Choroid plexus epithelial cell (primary cell): ENCODE results near the gene SLC23A2.
A peak's percentile ranks its signal among the peaks of the same experiment; 100 is the strongest.

Experiments
- DNase-seq: peaks from one replicate; pipeline ENCODE4 v3.0.0-alpha.2; 2010; ENCODE audit warnings: low read depth
- H3K4me3 ChIP-seq: 2 replicates; pipeline ENCODE4 v1.5.1; 2011; ENCODE audit warnings: low read depth, mild to moderate bottlenecking, control low read depth, low read length, moderate library complexity
- CTCF ChIP-seq: conservative IDR thresholded peaks from 2 replicates; pipeline ENCODE4 v1.5.1; 2011; ENCODE audit warnings: low read depth, mild to moderate bottlenecking, control low read depth, inconsistent platforms, low read length, moderate library complexity

Gene SLC23A2

GRCh38 chr20:4920655-4921054, 80.7 kb downstream of the SLC23A2 start:
- TF ChIP-seq CTCF, result no peak
- no peak for DNase-seq
- no peak overlapping the region for H3K4me3 ChIP-seq

- no peak overlapping the region for H3K4me3 ChIP-seq
- no peak for DNase-seq
- no peak for TF ChIP-seq CTCF
These were observed 81.2 kb downstream of the SLC23A2 start for GRCh38 chr20:4920131-4920530.

- TF ChIP-seq CTCF, result no peak
- DNase-seq, result no peak
- no peak overlapping the region for H3K4me3 ChIP-seq
These were observed 82.1 kb downstream of the SLC23A2 start for GRCh38 chr20:4919047-4919704.

- TF ChIP-seq CTCF, result no peak
- H3K4me3 ChIP-seq, result no peak overlapping the region
These were observed 82.8 kb downstream of the SLC23A2 start for GRCh38 chr20:4918473-4918872.

GRCh38 chr20:4916971-4917881, 84.1 kb downstream of the SLC23A2 start:
- H3K4me3 ChIP-seq, result no peak overlapping the region
- TF ChIP-seq CTCF, result no peak
- DNase-seq, result peak; percentile 35

More at GRCh38 chr20:4918473-4918872, 82.8 kb downstream of the SLC23A2 start:
- no peak for DNase-seq

GRCh38 chr20:4913147-4913546, 88.2 kb downstream of the SLC23A2 start:
- no peak for TF ChIP-seq CTCF
- no peak for DNase-seq
- H3K4me3 ChIP-seq, result no peak overlapping the region
